Sigmoid colon (tissue), 3 donors: ENCODE data around the gene ARHGDIA.

Experiments used
- POLR2A ChIP-seq, 2 donors: fragments of 450-650 bp; IDR thresholded peaks; one replicate each; pipeline ENCODE4 v1.6.1; 2016; ENCODE audit warnings: antibody characterized with exemption in 2 of 2, mild to moderate bottlenecking in 2 of 2, moderate library complexity in 2 of 2
- TF ChIP-seq, protein P1 (sequence below), 4 experiments: fragments of 450-650 bp in 3 of 4; fragments of 200-600 bp in 1 of 4; IDR thresholded peaks; one replicate each; pipeline ENCODE4 v1.5.1; 2016 to 2019; ENCODE audit warnings: antibody characterized with exemption in 4 of 4, mild to moderate bottlenecking in 3 of 4, moderate library complexity in 2 of 4

DNA sequence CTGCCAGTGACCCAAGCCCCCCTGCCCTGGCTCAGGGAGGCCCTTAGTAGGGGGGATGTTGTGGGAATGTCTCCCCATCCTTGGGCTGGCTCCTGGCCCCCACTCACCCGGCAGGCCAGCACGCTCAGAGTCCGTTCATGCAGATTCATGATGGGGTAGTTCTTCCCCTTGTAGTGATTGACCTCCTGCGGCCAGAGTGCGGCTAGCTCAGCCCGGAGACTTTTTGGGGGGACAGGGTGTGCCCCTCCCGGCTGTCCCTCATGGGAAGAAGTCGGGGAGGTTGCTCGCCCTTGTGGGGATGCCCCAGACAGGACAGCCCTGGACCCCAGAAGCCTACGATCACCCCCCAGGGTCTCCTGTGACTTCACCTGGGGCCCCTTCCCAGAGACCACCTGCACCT, 34.9 kb upstream of the ARHGDIA start:
- TF ChIP-seq POLR2A (IDR thresholded peaks at IDR 0.05), result no peak
- TF ChIP-seq, protein P1, sequence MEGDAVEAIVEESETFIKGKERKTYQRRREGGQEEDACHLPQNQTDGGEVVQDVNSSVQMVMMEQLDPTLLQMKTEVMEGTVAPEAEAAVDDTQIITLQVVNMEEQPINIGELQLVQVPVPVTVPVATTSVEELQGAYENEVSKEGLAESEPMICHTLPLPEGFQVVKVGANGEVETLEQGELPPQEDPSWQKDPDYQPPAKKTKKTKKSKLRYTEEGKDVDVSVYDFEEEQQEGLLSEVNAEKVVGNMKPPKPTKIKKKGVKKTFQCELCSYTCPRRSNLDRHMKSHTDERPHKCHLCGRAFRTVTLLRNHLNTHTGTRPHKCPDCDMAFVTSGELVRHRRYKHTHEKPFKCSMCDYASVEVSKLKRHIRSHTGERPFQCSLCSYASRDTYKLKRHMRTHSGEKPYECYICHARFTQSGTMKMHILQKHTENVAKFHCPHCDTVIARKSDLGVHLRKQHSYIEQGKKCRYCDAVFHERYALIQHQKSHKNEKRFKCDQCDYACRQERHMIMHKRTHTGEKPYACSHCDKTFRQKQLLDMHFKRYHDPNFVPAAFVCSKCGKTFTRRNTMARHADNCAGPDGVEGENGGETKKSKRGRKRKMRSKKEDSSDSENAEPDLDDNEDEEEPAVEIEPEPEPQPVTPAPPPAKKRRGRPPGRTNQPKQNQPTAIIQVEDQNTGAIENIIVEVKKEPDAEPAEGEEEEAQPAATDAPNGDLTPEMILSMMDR (IDR thresholded peaks at IDR 0.05), result no peak
